HCT116 (cell line): ENCODE measurements around the gene CCL21.

ENCODE experiments used
- CTCF ChIP-seq, 3 experiments: fragments of 200-600 bp in 1 of 3; sonication (generic) in 1 of 3; IDR thresholded peaks in 2 of 3; conservative IDR thresholded peaks in 1 of 3; 2 replicates each; pipeline ENCODE4 v1.5.1; 2012 to 2017; ENCODE audit warnings: low read depth in 2 of 3, low read length in 2 of 3, antibody characterized with exemption in 1 of 3, borderline replicate concordance in 1 of 3, control low read depth in 1 of 3, mild to moderate bottlenecking in 1 of 3, mixed read lengths in 1 of 3, mixed run types in 1 of 3, moderate library complexity in 1 of 3; ENCODE audit not compliant: insufficient read depth in 1 of 3
- EZH2 ChIP-seq: fragments of 200-600 bp; sonication (generic); IDR thresholded peaks from 2 replicates; pipeline ENCODE4 v1.6.1; 2017; ENCODE audit warnings: antibody characterized with exemption, mixed run types
- EZH2phosphoT487 ChIP-seq: fragments of 200-600 bp; IDR thresholded peaks from 2 replicates; pipeline ENCODE4 v1.6.1; 2018; ENCODE audit warnings: antibody characterized with exemption, borderline replicate concordance
- POLR2AphosphoS5 ChIP-seq: IDR thresholded peaks from 2 replicates; pipeline ENCODE4 v1.6.1; 2011; ENCODE audit warnings: mild to moderate bottlenecking, low read depth, low read length, moderate library complexity
- SP1 ChIP-seq: IDR thresholded peaks from 2 replicates; pipeline ENCODE4 v1.6.1; 2012; ENCODE audit warnings: low read depth
- ZFX ChIP-seq: fragments of 450-650 bp; IDR thresholded peaks from 2 replicates; pipeline ENCODE4 v1.6.1; 2017

GRCh38 chr9:34686732-34687131 is 23.2 kb downstream of the CCL21 start:
- TF ChIP-seq SP1 (no peak), EZH2 (no peak), CTCF (IDR thresholded peaks at IDR 0.05 in 2 of 3, conservative IDR thresholded peaks at IDR 0.05 in 1 of 3; ENCODE audit: borderline replicate concordance in 1 of 3, insufficient read depth in 1 of 3, low read depth in 2 of 3, low read length in 2 of 3) (no peak), EZH2phosphoT487 (no peak), POLR2AphosphoS5 (no peak), ZFX (no peak)
